ENCODE measurements around the gene CDH4.

CDH4 gene

DNA sequence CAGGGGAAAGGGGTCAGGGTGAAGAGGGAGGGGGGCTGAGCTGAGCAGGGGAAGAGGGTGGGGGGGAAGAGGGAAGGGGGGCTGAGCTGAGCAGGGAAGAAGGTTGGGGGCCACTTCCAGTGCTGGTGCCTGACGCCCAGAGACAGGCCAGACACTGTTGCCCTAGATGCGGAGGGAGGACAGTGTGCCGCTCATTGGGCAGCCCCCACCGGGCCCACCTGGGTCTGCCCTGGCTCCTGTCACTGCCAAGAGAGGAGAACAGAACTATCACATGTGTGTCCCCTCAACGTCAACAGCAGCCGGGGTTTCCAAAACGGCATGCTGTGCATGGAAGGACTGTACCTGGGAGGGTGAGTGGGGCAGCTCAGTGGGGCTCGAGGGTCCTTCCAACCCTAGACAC, 342.1 kb downstream of the CDH4 start:
- no peak for DNase-seq

DNA sequence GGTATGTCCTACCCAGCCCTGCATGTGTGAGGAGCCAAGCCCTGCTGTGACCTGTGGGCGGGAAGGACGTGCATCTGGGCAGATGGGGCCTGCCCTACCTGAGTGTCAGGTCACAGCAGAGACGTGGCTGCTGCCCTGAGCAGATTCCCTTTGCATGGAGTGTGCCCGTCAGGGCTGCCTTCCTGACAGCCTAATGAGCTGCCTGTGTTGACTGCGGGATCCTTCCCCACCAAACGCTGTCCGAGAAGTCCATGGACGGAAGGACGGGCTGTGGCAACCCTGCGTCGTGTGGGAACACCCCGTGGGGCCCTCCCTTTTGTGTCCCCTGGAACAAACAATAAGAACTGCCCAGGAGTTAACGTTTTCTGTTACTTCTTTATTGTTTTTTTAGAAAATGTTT, 343.2 kb downstream of the CDH4 start:
- no peak for DNase-seq

DNA sequence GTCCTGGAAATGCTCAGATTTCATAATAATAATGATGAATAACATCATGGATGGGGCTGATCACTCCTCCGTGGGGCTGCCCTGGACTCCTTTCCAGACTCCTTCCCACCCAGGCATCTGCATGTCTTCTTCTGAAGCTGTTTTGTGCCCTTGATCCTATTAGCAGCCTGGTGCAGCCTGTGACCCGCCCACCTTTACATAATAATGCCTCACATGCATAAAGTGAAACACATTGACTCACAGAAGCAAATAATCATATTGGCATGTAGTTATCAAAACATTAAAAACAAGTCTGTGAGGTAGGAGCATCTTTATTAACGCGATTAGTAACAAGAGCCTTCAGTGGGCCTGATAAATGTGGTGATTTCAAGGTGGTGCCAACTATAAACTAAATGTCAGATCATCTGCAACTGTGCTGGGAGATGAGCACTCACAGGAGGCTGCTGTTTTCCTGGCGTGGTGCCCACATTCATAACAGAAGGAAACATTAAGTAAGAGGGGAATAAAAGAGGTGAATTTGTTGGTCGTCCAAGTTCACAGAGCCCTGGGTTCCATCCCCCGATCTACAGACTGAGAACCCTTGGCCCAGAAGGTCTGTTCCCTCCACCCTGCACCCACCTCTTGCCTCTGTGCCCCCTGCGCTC, 344.7 kb downstream of the CDH4 start:
- no peak for DNase-seq

- DNase-seq: no peak
Measured at GRCh38 chr20:61597996-61598395, 345.9 kb downstream of the CDH4 start.

- no peak for DNase-seq
Measured at GRCh38 chr20:61598586-61598985, 346.5 kb downstream of the CDH4 start.

- no peak for DNase-seq
Measured at GRCh38 chr20:61599061-61599531, 347.0 kb downstream of the CDH4 start.

GRCh38 chr20:61599541-61599992, 347.5 kb downstream of the CDH4 start:
- no peak for DNase-seq

DNA sequence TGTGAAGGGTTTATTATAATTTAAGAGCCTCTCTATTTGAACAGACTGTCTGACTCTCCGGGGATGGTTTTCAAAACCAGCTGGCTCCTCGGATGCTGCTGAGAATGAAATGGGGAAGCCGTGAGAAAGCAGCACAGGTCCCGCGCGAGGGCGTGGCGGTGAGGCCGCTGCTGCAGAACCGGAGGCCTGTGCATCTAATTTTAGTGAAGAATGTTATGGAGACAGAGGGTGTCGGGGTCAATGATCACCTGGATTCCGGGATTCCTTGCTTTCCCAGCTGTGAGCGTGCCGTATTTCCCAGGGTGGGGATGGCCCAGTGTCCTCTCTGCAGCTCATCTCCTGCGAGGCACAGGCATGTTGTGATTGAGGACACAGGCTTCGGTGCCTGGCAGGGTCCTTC, 348.0 kb downstream of the CDH4 start:
- no peak for DNase-seq

- no peak for DNase-seq
Measured at GRCh38 chr20:61601361-61601760, 349.3 kb downstream of the CDH4 start.

GRCh38 chr20:61601853-61602252, 349.8 kb downstream of the CDH4 start:
- DNase-seq: no peak

DNA sequence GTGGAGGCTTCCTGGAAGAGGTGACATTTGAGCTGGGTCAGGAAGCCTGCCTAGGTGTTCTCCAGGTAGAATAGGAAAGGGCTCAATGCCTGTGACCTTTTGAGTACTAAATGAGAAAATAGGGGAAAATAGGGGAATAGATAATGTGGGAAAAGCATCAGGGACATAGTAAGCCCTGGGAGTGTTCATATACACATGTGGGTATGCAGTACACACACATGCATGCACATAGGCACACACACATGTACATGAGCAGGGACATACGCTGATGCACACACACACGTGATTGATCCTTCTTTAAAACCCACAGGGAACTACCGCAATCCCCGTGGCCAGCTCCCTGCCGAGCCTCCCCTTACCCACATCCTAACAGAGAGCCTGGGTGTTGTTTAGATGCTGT, 351.7 kb downstream of the CDH4 start:
- DNase-seq: no peak

- DNase-seq: no peak
Measured at GRCh38 chr20:61604549-61604948, 352.5 kb downstream of the CDH4 start.

- DNase-seq: no peak
Measured at GRCh38 chr20:61605283-61605682, 353.2 kb downstream of the CDH4 start.

GRCh38 chr20:61605862-61606557, 353.9 kb downstream of the CDH4 start:
- DNase-seq: no peak

DNA sequence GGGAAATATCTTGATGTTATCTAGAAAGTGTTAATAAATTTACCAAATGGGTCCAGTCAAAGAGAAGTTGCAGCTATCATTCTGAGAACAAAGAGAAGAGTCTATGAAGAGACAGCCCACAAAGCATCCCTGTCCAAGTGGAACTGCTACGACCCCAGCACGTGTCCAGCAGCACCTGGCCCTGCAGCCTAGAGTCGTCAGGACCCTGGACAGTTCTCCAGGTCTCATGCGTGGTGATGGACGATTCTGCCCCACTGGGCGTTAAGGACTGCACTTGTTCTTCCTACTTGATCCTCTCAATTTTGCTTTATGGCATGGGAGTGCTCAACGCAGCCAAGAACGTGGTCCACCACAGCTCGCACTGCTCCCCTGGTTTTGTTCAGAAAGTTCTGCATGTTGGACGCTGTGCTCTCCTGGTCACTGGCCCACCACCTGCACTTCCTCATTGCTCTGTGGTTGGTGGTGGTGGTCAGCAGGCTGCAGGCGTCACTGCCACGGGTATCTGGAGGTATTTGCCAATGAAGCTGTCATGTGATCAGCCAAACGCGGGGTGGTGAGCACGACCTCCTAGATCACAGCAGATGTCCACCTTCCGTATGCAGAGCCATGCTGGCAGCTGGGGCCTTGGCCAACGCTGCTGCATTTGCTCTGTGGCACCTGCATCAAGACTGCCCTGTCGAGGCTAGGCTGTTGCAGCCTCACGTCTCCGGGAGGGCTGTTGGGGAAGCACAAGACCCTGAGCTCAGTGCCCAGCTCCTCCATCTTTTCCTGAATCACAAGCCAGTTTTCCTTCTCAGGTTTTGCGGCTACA, 356.4 kb downstream of the CDH4 start:
- no peak for DNase-seq

DNA sequence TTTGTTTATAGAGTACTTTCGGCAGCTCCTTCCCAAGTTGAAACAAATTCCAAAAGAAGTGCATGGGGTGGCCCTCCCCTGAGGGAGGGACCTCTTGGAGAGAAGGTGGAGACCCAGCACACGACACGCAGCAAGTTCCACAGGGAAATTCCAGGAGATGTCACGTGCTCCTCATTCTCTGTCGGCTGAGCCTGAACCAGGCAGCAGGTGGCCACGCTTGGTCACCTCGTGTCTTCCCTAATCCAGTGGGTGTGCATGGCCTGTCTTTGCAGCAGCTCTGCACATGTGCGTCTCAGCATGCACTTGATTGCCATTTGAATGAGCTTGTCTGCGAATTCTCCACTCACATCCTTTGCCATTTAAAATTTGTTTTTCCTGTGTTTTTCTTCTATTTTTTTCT, 357.4 kb downstream of the CDH4 start:
- DNase-seq: no peak

DNA sequence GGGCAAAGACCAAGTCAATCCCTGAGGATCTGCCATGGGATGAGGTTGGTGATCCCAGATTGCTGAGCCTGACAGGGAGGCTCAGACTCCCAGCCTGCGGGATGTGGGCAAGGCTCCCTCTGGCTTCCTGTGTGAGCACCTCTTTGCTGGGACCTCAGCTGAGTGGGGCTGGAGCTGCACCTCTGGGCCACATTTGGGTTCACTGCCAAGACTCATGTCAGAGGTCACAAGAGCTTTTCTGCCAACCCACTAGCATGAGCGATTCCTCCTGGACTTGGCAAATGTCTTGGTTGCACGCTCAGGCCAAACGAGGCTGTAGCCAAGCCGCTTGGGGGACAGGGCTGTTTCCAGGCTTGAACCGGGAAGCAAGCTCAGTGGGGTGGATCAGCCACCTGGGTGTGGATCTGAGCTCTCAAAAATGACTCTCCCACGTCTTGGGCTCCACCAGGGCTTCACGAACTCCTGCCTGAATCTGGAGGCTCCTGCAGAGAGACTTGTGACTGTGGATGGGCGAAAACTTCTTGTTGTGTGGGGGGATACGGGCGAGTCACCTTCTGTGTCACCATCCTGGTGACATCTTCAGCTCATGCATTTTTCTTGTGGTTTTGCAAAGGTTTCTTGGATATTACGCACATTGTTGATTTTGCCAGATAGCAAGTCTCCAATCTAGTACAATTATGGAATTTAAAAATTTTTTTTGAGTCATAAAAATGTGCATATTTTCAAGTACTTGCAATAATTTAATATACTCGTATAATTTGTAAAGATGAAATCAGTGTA, 359.5 kb downstream of the CDH4 start:
- no peak for DNase-seq

- DNase-seq: no peak
Measured at GRCh38 chr20:61613917-61614705, 362.1 kb downstream of the CDH4 start.

DNA sequence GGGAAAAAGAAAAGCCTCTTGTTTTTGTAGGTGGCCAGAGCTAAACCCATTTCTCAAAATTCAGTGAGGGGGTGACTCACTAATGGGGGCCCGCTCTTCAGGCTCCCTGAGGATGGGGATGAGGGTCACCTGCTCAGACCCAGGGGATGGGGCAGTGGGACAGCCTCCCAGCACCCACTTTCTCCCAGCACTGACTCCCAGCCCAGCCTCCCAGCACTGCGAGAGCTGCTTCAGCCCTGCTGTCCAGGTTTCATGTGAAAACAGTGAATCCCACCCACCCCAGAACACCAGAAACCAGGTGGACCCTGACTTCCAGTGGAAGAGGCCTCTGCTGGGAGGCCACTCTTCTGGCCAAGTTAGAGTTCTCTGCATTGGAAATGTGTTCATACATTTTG, 362.6 kb downstream of the CDH4 start:
- no peak for DNase-seq

DNA sequence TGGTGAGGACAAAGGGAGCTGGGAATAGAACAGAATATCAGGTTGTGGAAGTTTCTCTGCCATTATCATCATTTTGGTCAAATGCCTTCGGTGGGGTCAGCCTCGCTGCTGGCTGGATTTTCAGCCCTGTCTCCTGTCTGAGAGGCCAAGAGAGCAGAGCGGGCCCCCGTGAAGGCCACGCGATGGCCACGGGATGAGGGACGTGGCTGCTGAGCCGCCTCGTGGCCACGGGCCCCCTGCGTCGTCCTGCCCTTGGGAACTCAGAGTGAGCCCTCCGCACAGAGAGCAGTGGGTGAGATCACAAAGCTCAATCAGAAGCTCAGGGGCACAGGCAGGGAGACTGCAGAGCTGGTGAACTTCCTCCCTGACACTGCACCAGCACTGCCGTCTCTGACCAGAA, 363.7 kb downstream of the CDH4 start:
- DNase-seq: no peak

DNA sequence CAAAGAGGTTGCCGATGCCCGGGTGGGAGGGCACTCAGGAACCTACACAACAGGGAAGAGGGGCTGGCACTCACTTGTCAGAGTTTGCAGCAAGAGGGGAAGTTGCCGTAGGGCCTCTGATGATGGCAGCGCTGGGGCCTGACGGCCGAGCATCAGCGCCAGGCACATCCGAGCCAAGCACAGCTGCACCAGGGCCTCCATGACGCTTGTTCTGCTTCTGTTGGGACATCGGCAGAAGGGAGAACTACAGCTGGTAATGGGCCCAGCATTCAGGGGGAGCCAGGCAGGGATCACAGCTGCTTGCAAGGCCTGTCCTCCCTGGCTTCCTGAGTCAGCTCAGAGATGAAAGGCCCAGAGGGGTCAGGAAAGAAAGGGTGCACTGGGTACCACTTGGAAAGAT, 367.7 kb downstream of the CDH4 start:
- DNase-seq: no peak

DNA sequence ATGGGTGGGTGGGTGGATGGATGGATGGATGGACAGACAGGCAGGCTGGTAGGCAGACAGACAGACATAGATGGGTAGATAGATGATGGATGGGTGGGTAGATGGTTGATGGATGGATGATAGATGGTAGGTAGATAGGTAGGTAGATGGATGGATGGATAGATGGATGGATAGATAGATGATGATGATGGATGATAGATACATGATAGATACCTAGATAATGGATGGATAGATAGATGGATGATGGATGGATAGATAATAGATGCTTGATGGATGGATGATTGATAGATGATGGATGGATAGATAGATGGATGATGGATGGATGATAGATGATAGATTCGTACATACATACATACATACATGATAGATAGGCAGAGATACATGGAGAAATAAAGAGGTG, 368.1 kb downstream of the CDH4 start:
- DNase-seq: no peak
